Kidney tubule cell (primary cell): ENCODE results near the gene PTPRG.

ENCODE experiments used
- DNase-seq: peaks from one replicate; pipeline ENCODE4 v3.0.0-alpha.2; 2018; ENCODE audit warnings: low spot score

The PTPRG gene

DNA sequence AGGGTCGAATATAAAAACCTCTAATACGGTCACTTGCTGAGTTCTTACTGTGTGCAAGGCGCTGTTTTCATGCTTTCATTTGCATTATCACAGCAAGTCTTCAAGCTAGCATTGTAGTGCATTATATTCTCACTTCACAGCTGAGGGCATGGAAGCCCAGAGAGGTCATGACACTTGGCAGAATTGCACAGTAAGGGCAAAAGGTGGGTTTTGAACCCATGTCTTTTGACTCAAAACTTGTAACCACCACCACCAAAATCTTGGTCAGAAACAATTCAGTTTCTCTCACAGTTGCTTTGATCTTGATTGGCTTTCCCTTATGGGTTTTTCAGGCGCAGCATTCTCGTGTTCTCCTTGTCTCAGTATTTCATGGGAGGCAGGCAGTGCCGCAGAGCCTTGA lies 371.1 kb downstream of the PTPRG start:
- DNase-seq, result no peak

DNA sequence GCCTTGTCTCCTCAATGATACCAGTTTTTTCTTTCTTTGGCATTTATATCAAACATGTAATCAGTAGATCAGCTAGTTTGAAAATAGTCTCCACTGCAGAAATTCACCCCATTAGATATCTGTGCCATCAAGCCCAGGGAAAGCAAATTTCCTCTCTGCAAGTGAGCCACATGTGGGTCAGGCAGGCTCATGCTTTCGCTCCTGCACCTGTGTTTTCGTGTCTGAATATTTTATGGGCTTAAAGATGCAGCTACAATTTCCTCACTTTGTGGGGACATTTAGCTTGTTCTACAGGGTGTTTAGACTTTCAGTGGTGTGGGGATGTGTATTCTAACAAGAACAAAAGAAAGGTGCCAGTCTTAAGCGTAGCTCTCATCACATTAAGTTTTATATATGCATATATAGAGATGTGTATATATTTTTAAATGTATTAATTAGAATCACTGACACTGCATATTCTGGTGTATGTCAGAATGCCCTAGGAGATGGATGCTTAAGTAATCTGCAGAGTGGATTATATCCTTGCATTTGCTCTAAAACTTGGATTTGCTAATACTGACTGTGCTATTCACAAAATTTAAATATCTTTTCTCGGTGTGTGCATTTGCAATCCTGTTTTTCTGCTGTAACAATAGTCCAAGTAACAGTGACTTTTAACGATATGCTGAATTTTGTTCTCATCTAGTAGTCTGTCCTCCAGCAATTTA lies 372.6 kb downstream of the PTPRG start:
- no peak for DNase-seq

DNA sequence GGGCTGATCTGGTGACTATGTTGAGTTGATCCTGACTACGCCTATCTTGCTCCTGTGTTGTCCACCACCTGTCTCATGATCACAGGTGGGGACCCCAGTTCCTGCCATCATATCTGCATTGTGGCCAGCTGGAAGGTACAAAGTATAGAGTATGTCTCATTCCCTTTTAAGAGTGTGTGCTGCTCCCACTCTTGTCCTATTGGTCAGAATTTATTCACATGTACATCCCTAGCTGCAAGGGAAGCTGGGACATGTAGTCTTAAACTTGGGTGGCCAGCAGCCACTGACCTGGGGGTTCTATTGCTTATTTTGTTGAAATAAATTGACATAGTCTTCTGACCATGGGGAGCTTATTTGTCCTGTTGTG lies 373.1 kb downstream of the PTPRG start:
- no peak for DNase-seq

DNA sequence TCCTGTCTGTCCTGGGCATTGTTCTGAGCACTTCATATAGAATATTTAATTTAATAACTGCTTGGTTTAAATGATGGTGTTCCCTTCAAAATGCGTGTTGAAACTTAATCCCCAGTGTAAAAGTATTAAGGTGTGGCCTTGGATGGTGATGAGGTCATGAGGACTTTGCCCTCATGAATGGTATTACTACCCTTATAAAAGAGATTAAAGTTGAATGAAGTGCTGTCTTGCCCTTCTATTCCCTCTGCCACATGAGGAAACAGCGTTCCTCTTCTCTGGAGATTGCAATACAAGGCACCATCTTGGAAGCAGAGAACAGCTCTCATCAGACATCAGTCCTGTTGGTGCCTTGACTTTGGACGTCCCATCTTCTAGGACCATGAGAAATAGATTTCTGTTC lies 374.4 kb downstream of the PTPRG start:
- no peak for DNase-seq

DNA sequence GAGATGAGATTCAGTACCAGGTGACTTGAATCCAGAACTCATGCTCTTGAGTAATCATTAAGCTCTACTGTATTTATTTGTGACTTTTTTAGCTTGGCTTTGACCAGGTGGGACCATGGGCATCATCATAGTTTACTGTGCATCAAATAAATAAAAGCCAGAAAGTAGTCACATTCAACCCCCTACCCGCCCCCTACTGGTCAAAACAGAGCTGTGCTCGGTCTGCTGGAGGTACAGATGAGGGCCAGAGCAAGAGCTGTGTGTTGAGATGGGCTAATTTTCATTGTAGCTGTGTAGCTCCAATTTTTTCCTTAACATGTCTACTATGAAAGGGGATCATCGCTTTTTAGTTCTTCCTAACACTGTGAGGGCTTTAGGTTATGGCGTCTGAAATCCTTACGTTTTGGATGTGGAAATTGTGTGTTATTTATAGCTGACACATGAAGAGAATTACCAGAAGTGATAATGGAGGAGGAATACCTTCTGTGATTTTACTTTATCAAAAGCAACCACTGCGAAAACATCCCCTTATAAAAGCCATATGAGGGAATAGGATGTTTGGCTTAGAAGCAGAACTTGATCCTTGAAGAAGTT lies 375.1 kb downstream of the PTPRG start:
- DNase-seq, result no peak

- no peak for DNase-seq
Measured at GRCh38 chr3:61937477-61937876, 376.1 kb downstream of the PTPRG start.

DNA sequence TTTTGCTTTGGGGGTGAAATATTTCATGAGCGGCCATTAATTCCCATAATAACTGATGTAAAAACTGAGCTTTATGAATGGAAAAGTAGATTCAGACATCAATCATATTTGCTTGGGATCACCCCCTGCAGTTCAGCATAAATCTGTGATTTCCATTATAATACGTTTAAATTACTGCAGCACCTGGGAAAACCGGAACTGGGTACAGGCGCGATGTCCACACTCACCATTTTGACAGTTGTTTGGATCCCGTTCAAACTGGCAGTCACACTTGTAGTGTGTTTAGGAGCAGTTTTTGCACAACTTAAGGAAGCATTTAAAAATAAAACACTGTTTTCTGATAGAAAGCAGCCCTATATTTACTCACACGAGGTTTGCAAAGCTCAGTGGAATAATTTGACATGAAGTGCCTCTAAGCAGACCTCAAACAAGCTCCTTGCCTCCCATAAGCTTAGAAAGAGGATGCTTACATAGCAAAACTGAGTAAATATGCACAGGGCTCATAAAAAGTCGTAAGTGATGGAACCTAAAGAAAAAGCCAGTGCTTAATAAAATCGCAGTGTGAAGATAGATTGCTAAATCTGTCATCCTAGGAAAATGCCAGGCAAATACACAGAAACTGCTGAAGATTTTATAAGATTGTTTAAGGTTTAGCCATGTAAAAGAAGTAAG lies 377.6 kb downstream of the PTPRG start:
- DNase-seq, result no peak

- DNase-seq, result peak; percentile 77
Measured at GRCh38 chr3:61940236-61940635, 378.9 kb downstream of the PTPRG start.

GRCh38 chr3:61943975-61944374 lies 382.6 kb downstream of the PTPRG start:
- no peak for DNase-seq

- DNase-seq, result no peak
Measured at GRCh38 chr3:61944726-61945125, 383.4 kb downstream of the PTPRG start.

GRCh38 chr3:61945657-61946056 lies 384.3 kb downstream of the PTPRG start:
- no peak for DNase-seq

DNA sequence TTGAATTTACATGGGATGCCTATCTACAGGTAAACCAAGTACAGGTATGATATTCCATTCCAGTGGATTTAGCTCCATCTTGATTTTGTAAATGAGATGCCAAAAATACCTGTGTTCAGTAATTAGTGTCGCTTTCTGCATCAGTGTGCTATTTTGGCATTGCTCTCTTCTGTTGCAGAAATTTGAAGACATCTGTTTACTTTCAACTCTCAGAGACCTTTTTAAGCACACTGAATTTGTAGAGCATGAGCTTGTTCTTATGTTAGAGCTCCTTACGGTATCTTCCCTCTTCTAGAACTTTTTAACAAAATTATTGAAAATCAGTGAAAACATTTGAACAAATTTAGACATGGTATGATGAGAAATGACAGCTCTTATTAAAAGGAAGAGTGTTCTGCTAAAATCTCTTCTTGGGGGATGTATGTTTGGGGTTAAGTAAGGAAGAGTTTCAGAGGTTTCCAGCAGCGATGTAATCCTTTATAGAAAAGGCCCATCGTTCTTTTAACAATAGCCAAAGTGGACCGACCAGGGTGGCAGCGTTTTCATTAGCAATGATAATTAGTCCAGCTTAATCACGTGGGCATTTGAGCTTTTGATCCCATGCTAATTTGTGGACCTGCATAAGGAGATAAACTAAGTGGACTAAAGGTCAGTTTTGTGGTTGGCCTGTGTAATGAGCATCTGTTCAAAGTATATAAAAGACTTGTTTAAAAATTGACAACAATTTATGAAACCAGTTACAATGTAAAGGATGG lies 385.4 kb downstream of the PTPRG start:
- DNase-seq, result no peak

GRCh38 chr3:61947456-61947855 lies 386.1 kb downstream of the PTPRG start:
- DNase-seq, result no peak

DNA sequence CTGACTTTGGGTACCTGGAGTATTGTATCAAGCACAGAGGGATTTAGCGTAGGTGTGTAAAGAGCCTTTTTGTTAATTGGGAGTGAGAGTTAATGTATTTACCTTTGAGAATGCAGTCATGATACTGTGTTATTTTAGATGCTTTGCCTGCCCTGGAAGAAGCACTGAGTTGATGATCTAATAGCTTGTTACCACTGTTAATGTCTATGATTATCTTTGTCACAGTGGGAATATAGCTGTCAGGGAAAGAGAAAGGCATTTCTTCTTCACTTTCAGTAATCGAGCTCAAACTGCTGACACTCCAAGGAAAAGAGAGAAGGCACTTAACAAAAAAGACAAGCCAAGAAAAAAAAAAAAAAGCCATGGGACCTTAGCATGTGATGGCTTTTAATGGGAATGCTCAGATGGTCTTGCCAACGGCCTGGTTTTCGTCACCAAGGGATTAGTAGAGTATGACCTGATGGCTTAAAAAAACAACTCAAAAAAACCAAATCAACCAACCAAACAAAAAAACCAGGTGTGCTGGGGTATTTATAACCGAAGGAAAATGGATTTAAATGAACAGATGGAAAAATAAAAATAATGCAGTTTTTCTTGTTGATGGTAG lies 387.4 kb downstream of the PTPRG start:
- DNase-seq, result no peak

GRCh38 chr3:61954097-61954540 lies 392.7 kb downstream of the PTPRG start:
- no peak for DNase-seq

GRCh38 chr3:61955483-61955882 lies 394.1 kb downstream of the PTPRG start:
- DNase-seq, result peak; percentile 26

GRCh38 chr3:61956236-61956635 lies 394.9 kb downstream of the PTPRG start:
- peak; percentile 78 for DNase-seq

DNA sequence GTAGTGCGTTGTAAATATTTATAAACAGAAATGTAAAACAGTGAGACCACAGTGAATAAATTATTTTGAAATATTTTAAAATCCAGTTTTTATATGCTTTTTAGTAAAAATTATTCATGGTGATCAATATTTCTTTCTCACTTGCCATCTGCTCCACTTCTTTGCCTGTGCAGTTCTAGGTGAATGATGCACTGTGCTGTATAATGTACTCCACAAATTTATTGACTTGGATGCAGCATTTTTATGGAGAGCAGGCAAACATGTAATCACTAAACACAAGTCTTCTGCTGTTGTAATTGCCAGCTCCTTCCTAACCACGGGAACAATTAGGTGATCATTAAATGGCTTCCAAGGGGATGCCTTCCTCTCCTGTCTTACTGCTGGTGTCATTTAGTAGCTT lies 395.9 kb downstream of the PTPRG start:
- DNase-seq, result no peak

DNA sequence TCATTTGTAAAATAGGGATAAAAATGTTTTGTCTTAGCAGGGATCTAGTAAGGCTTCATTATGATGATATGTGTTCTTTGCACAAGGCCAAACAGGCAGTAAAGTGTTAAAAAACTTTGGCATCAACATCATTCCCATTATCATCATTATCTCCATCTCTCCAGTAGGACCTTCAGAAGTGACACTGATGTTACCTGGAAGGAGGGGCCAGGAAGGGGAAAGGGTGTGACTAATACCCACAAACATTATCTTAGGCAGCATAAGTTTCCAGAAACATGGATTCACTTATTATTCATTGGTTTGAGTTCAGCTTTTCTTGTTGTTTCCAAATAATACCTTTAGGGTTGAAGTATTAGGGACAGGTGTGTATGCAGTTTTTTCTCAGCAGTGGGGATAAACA lies 399.6 kb downstream of the PTPRG start:
- peak; percentile 44 for DNase-seq

- DNase-seq, result no peak
Measured at GRCh38 chr3:61961900-61962299, 400.5 kb downstream of the PTPRG start.

DNA sequence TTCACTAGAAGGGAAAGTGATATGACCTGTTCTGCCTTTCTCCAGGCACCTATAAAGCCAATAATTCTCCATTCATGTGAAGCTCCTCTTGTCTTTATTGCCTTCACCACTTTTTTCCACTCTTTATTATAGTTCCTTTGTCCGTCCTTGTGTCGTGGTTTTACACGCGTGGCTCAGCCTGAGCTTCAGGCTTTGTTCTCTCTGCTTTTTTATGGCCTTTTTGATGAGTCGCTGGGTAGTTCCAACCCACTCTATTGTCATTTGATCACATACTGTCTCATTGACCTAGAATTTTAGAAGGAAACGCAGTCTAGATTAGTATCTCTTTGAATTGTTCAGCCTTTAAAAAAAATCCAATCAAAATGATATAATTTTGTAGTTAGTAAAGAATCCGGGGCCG lies 403.2 kb downstream of the PTPRG start:
- peak; percentile 77 for DNase-seq

DNA sequence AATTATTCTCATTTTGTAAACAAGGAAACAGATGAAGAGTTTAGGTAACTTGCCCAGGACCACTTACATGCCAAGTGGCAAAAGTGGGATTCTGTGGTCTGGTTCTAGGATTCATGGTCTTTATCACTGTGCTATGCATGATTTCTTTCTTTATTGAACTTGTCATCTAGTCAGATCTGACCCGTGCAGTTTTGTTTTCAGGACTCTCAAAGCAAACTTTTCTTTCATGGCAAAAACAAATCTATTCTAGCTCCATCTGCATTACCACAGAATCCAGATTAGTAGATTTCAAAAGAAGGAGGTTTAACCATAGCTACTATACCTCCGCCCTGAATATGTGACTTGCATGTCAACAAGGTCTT lies 404.4 kb downstream of the PTPRG start:
- DNase-seq, result no peak
